Esophagus muscularis mucosa (tissue), 3 donors: ENCODE measurements around the gene EP400.

Experiments
- EP300 ChIP-seq: sonication (generic); formaldehyde crosslinking; IDR thresholded peaks from one replicate; pipeline ENCODE4 v1.6.1; 2017; ENCODE audit warnings: antibody characterized with exemption
- TF ChIP-seq, protein P1 (sequence below), 3 experiments: fragments of 200-600 bp in 2 of 3; fragments of 450-650 bp in 1 of 3; sonication (generic) in 2 of 3; IDR thresholded peaks; one replicate each; pipeline ENCODE4 v1.5.1; 2017 to 2019; ENCODE audit warnings: antibody characterized with exemption in 3 of 3, mild to moderate bottlenecking in 2 of 3, moderate library complexity in 1 of 3

DNA sequence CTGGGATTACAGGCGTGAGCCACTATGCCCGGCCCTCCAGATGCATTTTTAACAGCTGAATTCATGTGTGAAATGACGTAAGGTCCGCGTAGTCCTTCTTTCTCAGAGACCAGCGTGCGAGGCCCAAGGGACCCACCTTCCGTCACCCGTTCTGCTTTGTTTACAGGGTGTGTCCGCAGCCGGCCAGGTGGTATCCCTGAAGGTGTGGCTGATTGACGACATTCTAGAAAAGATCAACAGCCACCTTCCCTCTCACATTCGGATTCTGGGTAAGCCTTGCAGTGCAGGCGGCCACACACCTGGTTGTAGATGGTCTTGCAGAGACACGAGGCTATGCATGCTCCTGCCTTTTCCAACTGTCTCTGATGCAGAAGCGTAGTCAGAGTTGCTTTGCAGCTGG, 10.7 kb upstream of the EP400 start:
- TF ChIP-seq, protein P1, sequence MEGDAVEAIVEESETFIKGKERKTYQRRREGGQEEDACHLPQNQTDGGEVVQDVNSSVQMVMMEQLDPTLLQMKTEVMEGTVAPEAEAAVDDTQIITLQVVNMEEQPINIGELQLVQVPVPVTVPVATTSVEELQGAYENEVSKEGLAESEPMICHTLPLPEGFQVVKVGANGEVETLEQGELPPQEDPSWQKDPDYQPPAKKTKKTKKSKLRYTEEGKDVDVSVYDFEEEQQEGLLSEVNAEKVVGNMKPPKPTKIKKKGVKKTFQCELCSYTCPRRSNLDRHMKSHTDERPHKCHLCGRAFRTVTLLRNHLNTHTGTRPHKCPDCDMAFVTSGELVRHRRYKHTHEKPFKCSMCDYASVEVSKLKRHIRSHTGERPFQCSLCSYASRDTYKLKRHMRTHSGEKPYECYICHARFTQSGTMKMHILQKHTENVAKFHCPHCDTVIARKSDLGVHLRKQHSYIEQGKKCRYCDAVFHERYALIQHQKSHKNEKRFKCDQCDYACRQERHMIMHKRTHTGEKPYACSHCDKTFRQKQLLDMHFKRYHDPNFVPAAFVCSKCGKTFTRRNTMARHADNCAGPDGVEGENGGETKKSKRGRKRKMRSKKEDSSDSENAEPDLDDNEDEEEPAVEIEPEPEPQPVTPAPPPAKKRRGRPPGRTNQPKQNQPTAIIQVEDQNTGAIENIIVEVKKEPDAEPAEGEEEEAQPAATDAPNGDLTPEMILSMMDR (IDR thresholded peaks at IDR 0.05) = no peak
- no peak for TF ChIP-seq EP300
